K562 (cell line): ENCODE measurements around the gene ADGRL3. TPM values are rescaled to one million over a fixed set of nuclear protein-coding genes. Genes with fewer than 3 reads are reported as not detected.

Experiments used
- ATAC-seq: fragments of 200-7000 bp; cut with Tn5 transposase; 3 replicates; pipeline ENCODE4 v1.9.1; 2020; ENCODE audit warnings: moderate library complexity
- BruUV-seq: library from RNA; stranded (reverse); fragments of 400-500 nt; replicated peaks from 2 replicates; lab custom pipeline; 2021; lab: Mats Ljungman, UMichigan
- CTCF ChIA-PET: fragments of 300-600 bp; formaldehyde crosslinking; extraction: SDS; loops from one replicate; lab custom pipeline; 2021; ENCODE audit warnings: low intra/inter-chr PET ratio; lab: Yijun Ruan, JAX
- POLR2A ChIA-PET: fragments of 300-600, 350-650 bp; sonication (Branson Sonifier 250); formaldehyde crosslinking; extraction: SDS; loops from one replicate; lab custom pipeline; 2021; ENCODE audit warnings: antibody characterized with exemption, inconsistent platforms; lab: Yijun Ruan, JAX
- DNase-seq, 4 experiments: peaks; one replicate each; pipeline versions ENCODE4 v3.0.0 to v3.0.0-alpha.2; 2011 to 2018; ENCODE audit warnings: low spot score in 3 of 4, mixed read lengths in 3 of 4; ENCODE audit errors: extremely low read depth in 1 of 4
- FAIRE-seq: peaks from 2 replicates; lab custom pipeline; 2011; peaks lifted over from hg19 to GRCh38; lab: Jason Lieb, UNC
- H2AFZ ChIP-seq: 2 replicates; pipeline ENCODE4 v1.6.0; 2011; ENCODE audit warnings: low read depth, low read length, control low read depth, inconsistent platforms
- H3K27ac ChIP-seq: fragments of 200-600 bp; 3 replicates; pipeline ENCODE4 v1.8.0; 2011; ENCODE audit warnings: low read depth, mild to moderate bottlenecking, control low read depth, inconsistent platforms, low read length, moderate library complexity, mixed read lengths; ENCODE audit errors: extremely low read depth
- H3K27me3 ChIP-seq, 2 experiments: fragments of 300-600 bp in 1 of 2; 2 replicates in 1 of 2; 3 replicates in 1 of 2; pipeline versions ENCODE4 v1.6.0 to v1.8.0; 2011; ENCODE audit warnings: inconsistent platforms in 2 of 2, low read length in 2 of 2, mild to moderate bottlenecking in 1 of 2, mixed read lengths in 1 of 2, moderate library complexity in 1 of 2; ENCODE audit not compliant: control insufficient read depth in 2 of 2, insufficient read depth in 2 of 2
- H3K36me3 ChIP-seq: fragments of 300-600 bp; 3 replicates; pipeline ENCODE4 v1.8.0; 2011; ENCODE audit warnings: mild to moderate bottlenecking, low read length, inconsistent platforms; ENCODE audit not compliant: control insufficient read depth, insufficient read depth
- H3K4me1 ChIP-seq, 2 experiments: fragments of 200-600 bp in 1 of 2; replicated peaks in 1 of 2; 2 replicates in 1 of 2; 3 replicates in 1 of 2; pipeline versions ENCODE4 v1.5.1 to v1.8.0; 2011; ENCODE audit warnings: inconsistent platforms in 2 of 2, low read length in 2 of 2, mild to moderate bottlenecking in 1 of 2, mixed read lengths in 1 of 2, moderate library complexity in 1 of 2; ENCODE audit not compliant: control insufficient read depth in 2 of 2, insufficient read depth in 2 of 2
- H3K4me2 ChIP-seq: 2 replicates; pipeline ENCODE4 v1.6.1; 2011; ENCODE audit warnings: low read length, control low read depth, inconsistent platforms, mixed read lengths; ENCODE audit not compliant: insufficient read depth
- H3K4me3 ChIP-seq: fragments of 200-600 bp; sonication (generic), shearing (Covaris generic); 2 replicates; pipeline ENCODE4 v1.5.1; 2016; ENCODE audit warnings: control low read depth, inconsistent platforms
- H3K79me2 ChIP-seq: fragments of 200-600 bp; 3 replicates; pipeline ENCODE4 v1.8.0; 2011; ENCODE audit warnings: low read length, inconsistent platforms; ENCODE audit not compliant: control insufficient read depth, insufficient read depth
- H3K9ac ChIP-seq, 2 experiments: 2 replicates each; pipeline versions ENCODE4 v1.6.0 to v1.6.1; 2011; ENCODE audit warnings: low read depth in 2 of 2, low read length in 2 of 2, control low read depth in 1 of 2, inconsistent platforms in 1 of 2, mild to moderate bottlenecking in 1 of 2, mixed read lengths in 1 of 2; ENCODE audit not compliant: insufficient read depth in 1 of 2
- H3K9me1 ChIP-seq: one replicate; pipeline ENCODE4 v1.6.0; 2011; ENCODE audit warnings: inconsistent platforms, mild to moderate bottlenecking, low read length, moderate library complexity; ENCODE audit not compliant: control insufficient read depth, insufficient read depth
- H3K9me3 ChIP-seq: replicated peaks from 2 replicates; pipeline ENCODE4 v1.5.1; 2011; ENCODE audit warnings: low read depth, low read length, inconsistent platforms; ENCODE audit not compliant: control insufficient read depth, insufficient read depth
- H4K20me1 ChIP-seq: replicated peaks from 2 replicates; pipeline ENCODE4 v1.6.1; 2011; ENCODE audit warnings: low read length, inconsistent platforms, mixed read lengths; ENCODE audit not compliant: control insufficient read depth, insufficient read depth
- BRD9 ChIP-seq: fragments of 450-650 bp; IDR thresholded peaks from 2 replicates; pipeline ENCODE4 v1.6.1; 2018; ENCODE audit warnings: low read depth; ENCODE audit not compliant: partially characterized antibody
- CBFB ChIP-seq: sonication (generic); formaldehyde crosslinking; IDR thresholded peaks from 2 replicates; pipeline ENCODE4 v1.4.0; 2020; ENCODE audit warnings: mild to moderate bottlenecking, missing genetic modification reagents
- CTBP1 ChIP-seq: fragments of 450-650 bp; IDR thresholded peaks from 2 replicates; pipeline ENCODE4 v1.6.1; 2016; ENCODE audit warnings: borderline replicate concordance
- DPF2 ChIP-seq: fragments of 450-650 bp; IDR thresholded peaks from 2 replicates; pipeline ENCODE4 v1.6.1; 2016
- E2F1 ChIP-seq: sonication (generic); formaldehyde crosslinking; IDR thresholded peaks from 2 replicates; pipeline ENCODE4 v1.8.1; 2023; ENCODE audit warnings: mild to moderate bottlenecking, missing genetic modification reagents, moderate library complexity
- FOS ChIP-seq: IDR thresholded peaks from 3 replicates; pipeline ENCODE4 v1.6.1; 2011; ENCODE audit not compliant: insufficient read length; ENCODE audit errors: extremely low read depth
- HMBOX1 ChIP-seq: sonication (generic); IDR thresholded peaks from 2 replicates; pipeline ENCODE4 v1.6.1; 2016
- KLF6 ChIP-seq: fragments of 250-450 bp; sonication (Bioruptor Pico); IDR thresholded peaks from 2 replicates; pipeline ENCODE4 v1.4.0; 2020; ENCODE audit warnings: mild to moderate bottlenecking, moderate library complexity, borderline replicate concordance
- MTA2 ChIP-seq: fragments of 450-650 bp; IDR thresholded peaks from 2 replicates; pipeline ENCODE4 v1.6.1; 2016; ENCODE audit warnings: low read depth
- MTA3 ChIP-seq: fragments of 450-650 bp; formaldehyde crosslinking; IDR thresholded peaks from 2 replicates; pipeline ENCODE4 v1.6.1; 2017; ENCODE audit warnings: mild to moderate bottlenecking, borderline replicate concordance
- RBBP5 ChIP-seq: fragments of 200-600 bp; sonication (generic); IDR thresholded peaks from 2 replicates; pipeline ENCODE4 v1.6.1; 2012; ENCODE audit warnings: borderline replicate concordance, mild to moderate bottlenecking, low read length, control low read depth, inconsistent platforms; ENCODE audit not compliant: insufficient read depth, poor library complexity, severe bottlenecking
- RBM17 ChIP-seq: fragments of 200-400 bp; formaldehyde crosslinking; IDR thresholded peaks from 2 replicates; pipeline ENCODE4 v1.6.1; 2017; ENCODE audit warnings: low read depth, mild to moderate bottlenecking, low read length, borderline replicate concordance
- TCF7L2 ChIP-seq: fragments of 150-350 bp; IDR thresholded peaks from 2 replicates; pipeline ENCODE4 v1.6.1; 2016; ENCODE audit warnings: low read depth, mild to moderate bottlenecking, low read length, moderate library complexity
- XRCC3 ChIP-seq: fragments of 450-650 bp; IDR thresholded peaks from 2 replicates; pipeline ENCODE4 v1.6.1; 2017; ENCODE audit warnings: mild to moderate bottlenecking, moderate library complexity
- ZBTB7A ChIP-seq: IDR thresholded peaks from 2 replicates; pipeline ENCODE4 v1.6.1; 2011; ENCODE audit warnings: low read depth, mild to moderate bottlenecking, low read length, moderate library complexity, borderline replicate concordance; ENCODE audit not compliant: control insufficient read depth
- ZFPM2 ChIP-seq: fragments of 250-450 bp; sonication (Bioruptor Pico); IDR thresholded peaks from 2 replicates; pipeline ENCODE4 v1.5.1; 2022; ENCODE audit warnings: mild to moderate bottlenecking
- ZNF143 ChIP-seq: sonication (generic); formaldehyde crosslinking; IDR thresholded peaks from 2 replicates; pipeline ENCODE4 v1.9.0; 2022; ENCODE audit warnings: mild to moderate bottlenecking, missing genetic modification reagents
- ZNF436 ChIP-seq: fragments of 250-450, 450-650 bp; sonication (Bioruptor Pico); formaldehyde crosslinking; IDR thresholded peaks from 2 replicates; pipeline ENCODE4 v1.7.0; 2020; ENCODE audit warnings: mild to moderate bottlenecking
- ZNF764 ChIP-seq: fragments of 250-450 bp; sonication (Bioruptor Pico); IDR thresholded peaks from 2 replicates; pipeline ENCODE4 v1.4.0; 2020; ENCODE audit warnings: low read depth, mild to moderate bottlenecking, moderate library complexity
- in situ Hi-C: fragments of 300-500 bp; cut with MboI; formaldehyde crosslinking; loops from 4 replicates; pipeline ENCODE4 v1.15.0; 2018; ENCODE audit warnings: inconsistent platforms, mixed read lengths
- intact Hi-C: fragments of 100-400 bp; cut with micrococcal nuclease; formaldehyde crosslinking; loops from 2 replicates; pipeline ENCODE4 v1.14.2; 2022
- polyA plus RNA-seq, 8 experiments: library from polyadenylated mRNA; depleted of rRNA in 4 of 8; stranded (reverse) in 5 of 8; unstranded in 3 of 8; fragments of >200 nt; fragmentation: Nextera tagmentation in 2 of 8; fragmentation: Illumina TruSeq in 1 of 8; extraction: Ambion mirVana in 2 of 8; extraction: Trizol in 1 of 8; gene quantifications; 2 replicates each; pipeline versions ENCODE4 v1.2.1 to v1.2.3, GENCODE V29; 2011 to 2014; ENCODE audit warnings: inconsistent platforms in 1 of 8, missing spikeins in 1 of 8
- total RNA-seq, 7 experiments: library from RNA; depleted of rRNA in 6 of 7; stranded (reverse); fragments of >200 nt in 6 of 7; fragmentation: Illumina TruSeq in 2 of 7; extraction: Trizol in 2 of 7; gene quantifications; 2 replicates each; pipeline versions ENCODE4 v1.2.1 to v1.2.3, GENCODE V29; 2011 to 2021; ENCODE audit warnings: low replicate concordance in 1 of 7

ADGRL3 gene
- total and polyA plus RNA-seq, 9 of the 15 experiments (the other 6 are each of a cell fraction or from before 2014, with no cell fraction given): 0.03 to 0.14 (median 0.04) TPM; not detected in 2

GRCh38 chr4:61493470-61493869 lies 293.3 kb downstream of the ADGRL3 start (continued):
- TF ChIP-seq BRD9 (no peak), ZBTB7A (no peak), FOS (no peak), DPF2 (no peak), ZNF436 (CRISPR knock-in tag) (no peak), MTA3 (no peak), CBFB (CRISPR knock-in tag) (no peak), E2F1 (CRISPR knock-in tag) (no peak), HMBOX1 (no peak), CTBP1 (no peak)

- Histone ChIP-seq H3K27ac (no peak overlapping the region), H4K20me1 (no peaks in the 10 kb centered on the region), H3K4me3 (no peak overlapping the region), H3K9me1 (no peaks in the 10 kb centered on the region), H3K9me3 (no peaks in the 10 kb centered on the region), H3K79me2 (no peaks in the 10 kb centered on the region), H2AFZ (no peak overlapping the region), H3K4me2 (no peak overlapping the region), H3K27me3 (no peaks in the 10 kb centered on the region), H3K9ac (no peak overlapping the region), H3K4me1 (no peaks in the 10 kb centered on the region), H3K36me3 (no peaks in the 10 kb centered on the region)
- BruUV-seq: no TSS peak
- ChIA-PET POLR2A (no interaction called here), CTCF (no interaction called here)
- no peak for TF ChIP-seq ZFPM2 (CRISPR knock-in tag)
- TF ChIP-seq XRCC3: no peak
- no peak for TF ChIP-seq RBM17
- TF ChIP-seq KLF6 (CRISPR knock-in tag): no peak
- TF ChIP-seq RBBP5: no peak
- no peak for TF ChIP-seq TCF7L2
- TF ChIP-seq MTA2: no peak
- no peak for TF ChIP-seq ZNF143 (CRISPR knock-in tag)
- TF ChIP-seq ZNF764: no peak
- intact Hi-C loops (no loop called here), in situ Hi-C loops (no loop called here)
- no peak for ATAC-seq
- DNase-seq: no peak
- FAIRE-seq: no peak
Measured at GRCh38 chr4:61500883-61501282, 300.8 kb downstream of the ADGRL3 start.
